ENCODE results near the gene SRC. TPM values are rescaled to one million over a fixed set of nuclear protein-coding genes. Genes with fewer than 3 reads are reported as not detected.

The SRC gene
- total and polyA plus RNA-seq, 2 of the 8 experiments (the other 6 are each of a cell fraction or from before 2014, with no cell fraction given): 27.6 to 28.8 TPM

GRCh38 chr20:37317316-37317715 is 28.6 kb upstream of the SRC start:
- 0 out of 2 replicates have a peak overlapping the region, but pooled peaks have one; percentile 17 for H2BK12ac ChIP-seq (ENCODE audit: low read depth, low read length)
- no peak overlapping the region for H4K5ac ChIP-seq (ENCODE audit: insufficient read length, low read depth, low read length)
- H3K79me1 ChIP-seq (ENCODE audit: low read depth, low read length): peaks cover 3% of the 10 kb centered on the region; the same call in 1 of the 2 replicates
- H3K4me2 ChIP-seq (ENCODE audit: insufficient read depth in 1 of 2, low read depth in 2 of 2, low read length in 2 of 2): no peak overlapping the region
- no peak overlapping the region for H3K56ac ChIP-seq (replicated peaks; ENCODE audit: insufficient read length, low read depth, low read length)
- no peak overlapping the region for H2BK15ac ChIP-seq (ENCODE audit: low read length)
- H4K91ac ChIP-seq (replicated peaks; ENCODE audit: insufficient read length, low read length): no peak overlapping the region
- no peak overlapping the region for H4K8ac ChIP-seq (ENCODE audit: extremely low read depth, insufficient read depth, low read length)
- ChIA-PET POLR2A (ENCODE audit: partially characterized antibody) (interaction anchor here (0.9 to 1.2 kb wide), 3 partner anchors 12 to 61 kb away, joined by 3 read pairs; no protein-coding TSS in a partner anchor), CTCF (ENCODE audit: partially characterized antibody) (interaction anchor here (1.1 to 2.5 kb wide), 3 partner anchors 13 to 72 kb away, joined by 3 to 11 read pairs (median 3); no protein-coding TSS in a partner anchor)
- H3K4me1 ChIP-seq (replicated peaks in 1 of 4; ENCODE audit: control insufficient read depth in 3 of 4, insufficient read depth in 4 of 4, low read length in 3 of 4): peaks cover 2 to 9% (median 7%) of the 10 kb centered on the region in 4 experiments; a peak in 5 of 7 replicates
- peaks cover 0 to 5% (median under 1%) of the 10 kb centered on the region in 4 experiments; a peak in 3 of 8 replicates for H3K36me3 ChIP-seq (ENCODE audit: control insufficient read depth in 2 of 4, insufficient read depth in 4 of 4, low read length in 3 of 4)
- H3K27ac ChIP-seq (ENCODE audit: low read depth, low read length): no peak overlapping the region
- no peaks in the 10 kb centered on the region for H3K23me2 ChIP-seq (ENCODE audit: low read depth, low read length)
- H4K20me1 ChIP-seq (replicated peaks in 1 of 2; ENCODE audit: control insufficient read depth in 1 of 2, insufficient read depth in 2 of 2, low read length in 2 of 2): no peaks in the 10 kb centered on the region
- H3K23ac ChIP-seq (ENCODE audit: insufficient read length): no peak overlapping the region
- H3K18ac ChIP-seq (ENCODE audit: extremely low read depth, low read length): no peak overlapping the region
- DNase-seq (ENCODE audit: low read depth in 1 of 2, low spot score in 2 of 2): no peak
- no peak overlapping the region for H2AFZ ChIP-seq (ENCODE audit: low read length)
- H3K79me2 ChIP-seq (ENCODE audit: control insufficient read depth in 1 of 2, insufficient read depth in 2 of 2, low read length in 2 of 2): no peaks in the 10 kb centered on the region
- H3K27me3 ChIP-seq (replicated peaks in 1 of 4; ENCODE audit: control insufficient read depth in 3 of 4, extremely low read depth in 1 of 4, insufficient read depth in 3 of 4, low read length in 3 of 4): no peaks in the 10 kb centered on the region
- no peak overlapping the region for H2BK120ac ChIP-seq (replicated peaks; ENCODE audit: low read depth, low read length)
- no peak for TF ChIP-seq SUZ12 (IDR thresholded peaks at IDR 0.05; ENCODE audit: low read length)
- H3K4ac ChIP-seq (replicated peaks; ENCODE audit: insufficient read length, low read depth, low read length): no peak overlapping the region
- H3K9ac ChIP-seq (replicated peaks in 1 of 4; ENCODE audit: extremely low read depth in 1 of 4, low read depth in 3 of 4, low read length in 3 of 4): no peak overlapping the region
- no peak overlapping the region for H3K14ac ChIP-seq (ENCODE audit: insufficient read length)
- no peak overlapping the region for H2BK20ac ChIP-seq (ENCODE audit: low read length)
- H3K4me3 ChIP-seq (ENCODE audit: extremely low read depth in 1 of 4, insufficient read depth in 2 of 4, low read depth in 3 of 4, low read length in 4 of 4): no peak overlapping the region
- WGBS, 2 experiments (ENCODE audit: extremely low coverage in 1 of 2, insufficient coverage in 1 of 2, insufficient read length in 1 of 2, insufficient replicate concordance in 2 of 2, low coverage in 1 of 2, low lambda C conversion rate in 2 of 2, missing lambda C conversion rate in 1 of 2): 83% methylated on average over 6 of the region's 6 CpGs; no CpG with 5 or more reads in 1 of the 2 experiments
- no peak overlapping the region for H2BK5ac ChIP-seq (ENCODE audit: low read depth, low read length)
- no peaks in the 10 kb centered on the region for H3K9me3 ChIP-seq (ENCODE audit: insufficient read depth in 2 of 2, low read depth in 1 of 2, low read length in 1 of 2)
- no peak for FAIRE-seq
- H2AK5ac ChIP-seq (ENCODE audit: low read depth, low read length): no peak overlapping the region

Measured in H1 (cell line).